SK-N-MC (cell line): ENCODE data around the gene SLC47A1.
"Not testable (repeated sequence)": the region's sequence is repeated elsewhere in the genome, so short reads cannot be mapped to it uniquely, and the experiment has no call there.

Experiments
- DNase-seq: peaks from one replicate; pipeline ENCODE4 v3.0.0-alpha.2; 2011; ENCODE audit warnings: low read depth, low spot score
- H3K27ac ChIP-seq: fragments of 200-600 bp; sonication (generic); 2 replicates; pipeline ENCODE4 v1.5.1; 2016; ENCODE audit warnings: mixed run types
- H3K36me3 ChIP-seq: fragments of 200-600 bp; sonication (generic); 2 replicates; pipeline ENCODE4 v1.6.1; 2017; ENCODE audit warnings: antibody characterized with exemption, low read length, mixed read lengths; ENCODE audit not compliant: insufficient read depth
- H3K4me3 ChIP-seq: fragments of 200-600 bp; sonication (generic); 2 replicates; pipeline ENCODE4 v1.5.1; 2016
- H3K9ac ChIP-seq: fragments of 200-600 bp; sonication (generic); 2 replicates; pipeline ENCODE4 v1.8.0; 2017; ENCODE audit warnings: mixed run types, mixed read lengths; ENCODE audit not compliant: insufficient read length
- H3K9me3 ChIP-seq: fragments of 200-600 bp; sonication (generic); 2 replicates; pipeline ENCODE4 v1.6.1; 2017; ENCODE audit warnings: low read depth, mild to moderate bottlenecking, antibody characterized with exemption, low read length, moderate library complexity, mixed read lengths
- EZH2 ChIP-seq: fragments of 200-600 bp; sonication (generic); IDR thresholded peaks from one replicate; pipeline ENCODE4 v1.6.1; 2017; ENCODE audit warnings: antibody characterized with exemption
- FOXP2 ChIP-seq: optimal IDR thresholded peaks from 2 replicates; pipeline ENCODE3; 2011; ENCODE audit warnings: mild to moderate bottlenecking, moderate library complexity; ENCODE audit not compliant: insufficient read depth; ENCODE audit errors: extremely low read length, control extremely low read depth
- POLR2AphosphoS5 ChIP-seq: IDR thresholded peaks from 2 replicates; pipeline ENCODE4 v1.6.1; 2012; ENCODE audit warnings: mild to moderate bottlenecking, low read depth, low read length, borderline replicate concordance

The SLC47A1 gene

GRCh38 chr17:19497624-19498023, 36.0 kb upstream of the SLC47A1 start:
- H3K9me3 ChIP-seq, result no peaks in the 10 kb centered on the region
- no peak overlapping the region for H3K9ac ChIP-seq
- H3K4me3 ChIP-seq, result no peak overlapping the region
- no peak overlapping the region for H3K27ac ChIP-seq
- no peak for DNase-seq
- H3K36me3 ChIP-seq, result no peaks in the 10 kb centered on the region
- TF ChIP-seq FOXP2 (no peak), POLR2AphosphoS5 (no peak), EZH2 (no peak)

GRCh38 chr17:19501219-19501618, 32.4 kb upstream of the SLC47A1 start:
- no peak for DNase-seq
- Histone ChIP-seq H3K9me3 (no peaks in the 10 kb centered on the region), H3K4me3 (no peak overlapping the region), H3K27ac (no peak overlapping the region), H3K36me3 (no peaks in the 10 kb centered on the region), H3K9ac (no peak overlapping the region)
- no peak for TF ChIP-seq FOXP2
- no peak for TF ChIP-seq POLR2AphosphoS5
- no peak for TF ChIP-seq EZH2

GRCh38 chr17:19502517-19502916, 31.1 kb upstream of the SLC47A1 start:
- no peak overlapping the region for H3K27ac ChIP-seq
- DNase-seq, result no peak
- no peaks in the 10 kb centered on the region for H3K9me3 ChIP-seq
- no peak overlapping the region for H3K4me3 ChIP-seq
- TF ChIP-seq EZH2 (no peak), FOXP2 (no peak), POLR2AphosphoS5 (no peak)
- no peaks in the 10 kb centered on the region for H3K36me3 ChIP-seq
- no peak overlapping the region for H3K9ac ChIP-seq

GRCh38 chr17:19505561-19505960, 28.1 kb upstream of the SLC47A1 start:
- H3K36me3 ChIP-seq, H3K4me3 ChIP-seq, DNase-seq: not testable (repeated sequence)

GRCh38 chr17:19507775-19508576, 25.7 kb upstream of the SLC47A1 start:
- TF ChIP-seq FOXP2 (no peak), POLR2AphosphoS5 (no peak), EZH2 (no peak)
- Histone ChIP-seq H3K36me3 (no peaks in the 10 kb centered on the region), H3K4me3 (peak overlapping the region; percentile 85), H3K9me3 (no peaks in the 10 kb centered on the region), H3K9ac (peak overlapping the region; percentile 26), H3K27ac (peak overlapping the region; percentile 31; the same call in 1 of the 2 replicates)
- DNase-seq, result peak; percentile 64

More at GRCh38 chr17:19505561-19505960, 28.1 kb upstream of the SLC47A1 start:
- H3K9me3 ChIP-seq, H3K9ac ChIP-seq, H3K27ac ChIP-seq: not testable (repeated sequence)

- peak overlapping the region; percentile 85 for H3K4me3 ChIP-seq
- DNase-seq, result no peak
Measured at GRCh38 chr17:19508577-19508867, 25.1 kb upstream of the SLC47A1 start.

GRCh38 chr17:19509281-19509852, 24.3 kb upstream of the SLC47A1 start:
- not testable (repeated sequence) for H3K4me3 ChIP-seq, H3K36me3 ChIP-seq, H3K9ac ChIP-seq, H3K9me3 ChIP-seq, H3K27ac ChIP-seq, DNase-seq

More at GRCh38 chr17:19508577-19508867, 25.1 kb upstream of the SLC47A1 start:
- no peak overlapping the region for H3K9ac ChIP-seq
- H3K9me3 ChIP-seq, result no peaks in the 10 kb centered on the region
- H3K27ac ChIP-seq, result no peak overlapping the region
- TF ChIP-seq POLR2AphosphoS5, result no peak
- no peak for TF ChIP-seq FOXP2
- no peak for TF ChIP-seq EZH2
- H3K36me3 ChIP-seq, result no peaks in the 10 kb centered on the region

- no peak for TF ChIP-seq POLR2AphosphoS5
- no peak for TF ChIP-seq EZH2
- no peak for TF ChIP-seq FOXP2
- Histone ChIP-seq H3K9me3 (no peaks in the 10 kb centered on the region), H3K4me3 (no peak overlapping the region), H3K27ac (no peak overlapping the region), H3K36me3 (no peaks in the 10 kb centered on the region), H3K9ac (no peak overlapping the region)
- no peak for DNase-seq
Measured at GRCh38 chr17:19510903-19511302, 22.8 kb upstream of the SLC47A1 start.

GRCh38 chr17:19513897-19514488, 19.7 kb upstream of the SLC47A1 start:
- TF ChIP-seq POLR2AphosphoS5 (no peak), EZH2 (no peak), FOXP2 (no peak)
- Histone ChIP-seq H3K9ac (no peak overlapping the region), H3K36me3 (no peaks in the 10 kb centered on the region), H3K27ac (no peak overlapping the region), H3K9me3 (no peaks in the 10 kb centered on the region), H3K4me3 (no peak overlapping the region)
- DNase-seq, result no peak
